MCF 10A (cell line): Measurements from ENCODE around the gene ATF7. TPM values are rescaled to one million over a fixed set of nuclear protein-coding genes. Genes with fewer than 3 reads are reported as not detected.
A peak's percentile ranks its signal among the peaks of the same experiment; 100 is the strongest.

Experiments used
- Bru-seq: library from RNA; stranded (reverse); fragments of 400-500 nt; gene quantifications from one replicate; lab custom pipeline; 2021; lab: Mats Ljungman, UMichigan
- BruChase-seq, 2 experiments: library from RNA; stranded (reverse); fragments of 400-500 nt; gene quantifications; one replicate each; lab custom pipeline; 2021; lab: Mats Ljungman, UMichigan
- BruUV-seq: library from RNA; stranded (reverse); fragments of 400-500 nt; replicated peaks from 2 replicates; lab custom pipeline; 2021; lab: Mats Ljungman, UMichigan
- CTCF ChIA-PET: fragments of 300-600 bp; sonication (Branson Sonifier 250); formaldehyde crosslinking; extraction: SDS; loops from one replicate; lab custom pipeline; 2021; ENCODE audit warnings: antibody characterized with exemption, inconsistent platforms; lab: Yijun Ruan, JAX
- POLR2A ChIA-PET: fragments of 300-600, 350-650 bp; sonication (Branson Sonifier 250); formaldehyde crosslinking; extraction: SDS; loops from one replicate; lab custom pipeline; 2020; ENCODE audit warnings: antibody characterized with exemption, inconsistent platforms; lab: Yijun Ruan, JAX
- DNase-seq: peaks from one replicate; pipeline ENCODE4 v3.0.0-alpha.2; 2018; ENCODE audit not compliant: unreplicated experiment
- H3K27ac Mint-ChIP-seq: one replicate; pipeline ENCODE4 v1.8.0; 2022; ENCODE audit warnings: mild to moderate bottlenecking, low read depth, mixed read lengths; ENCODE audit not compliant: unreplicated experiment
- H3K27me3 Mint-ChIP-seq: one replicate; pipeline ENCODE4 v1.8.0; 2022; ENCODE audit warnings: mixed read lengths; ENCODE audit not compliant: insufficient read depth, unreplicated experiment
- H3K36me3 Mint-ChIP-seq: one replicate; pipeline ENCODE4 v1.8.0; 2022; ENCODE audit warnings: mild to moderate bottlenecking, moderate library complexity, mixed read lengths; ENCODE audit not compliant: insufficient read depth, unreplicated experiment
- H3K4me1 Mint-ChIP-seq: one replicate; pipeline ENCODE4 v1.8.0; 2022; ENCODE audit warnings: mixed read lengths; ENCODE audit not compliant: insufficient read depth, unreplicated experiment
- H3K4me3 Mint-ChIP-seq: one replicate; pipeline ENCODE4 v1.8.0; 2022; ENCODE audit warnings: mild to moderate bottlenecking, moderate library complexity, mixed read lengths; ENCODE audit not compliant: unreplicated experiment
- H3K9me3 Mint-ChIP-seq: one replicate; pipeline ENCODE4 v1.8.0; 2022; ENCODE audit warnings: mixed read lengths; ENCODE audit not compliant: unreplicated experiment
- CTCF ChIP-seq: fragments of 200-600 bp; IDR thresholded peaks from one replicate; pipeline ENCODE4 v1.8.0; 2022; ENCODE audit warnings: antibody characterized with exemption, mild to moderate bottlenecking; ENCODE audit not compliant: unreplicated experiment
- intact Hi-C: fragments of 100-400 bp; cut with micrococcal nuclease; formaldehyde crosslinking; loops from 2 replicates; pipeline ENCODE4 v1.14.1; 2022
- long read RNA-seq: library from polyadenylated mRNA; stranded (forward); transcript quantifications from one replicate; pipeline ENCODE4 v2.0.0, GENCODE V29; 2022
- total RNA-seq: library from RNA; stranded (reverse); gene quantifications from 2 replicates; pipeline ENCODE4 v1.2.3, GENCODE V29; 2022

ATF7 gene
- total RNA-seq (39.6 and 40.8 TPM in 2 replicates), Bru-seq, nascent RNA (percentile 82 among the genes with signal in this experiment), BruChase-seq, experiment 1, labeled RNA remaining after a 6-hour chase (percentile 99 among the genes with signal in this experiment), BruChase-seq, experiment 2, labeled RNA remaining after a 2-hour chase (percentile 97 among the genes with signal in this experiment)
- long read RNA-seq, full-length matches to known transcripts: 10 of 33 reads
- long read RNA-seq, partial matches to known transcripts: 1 of 33 reads
- long read RNA-seq, other reads (novel, unspliced or antisense): 22 of 33 reads

GRCh38 chr12:53625946-53626701, at the start of gene ATF7:
Gene ATF7 (minus strand): TSS chr12:53626382. CDS start chr12:53601000, 25,382 bp downstream.
- TSS peak; percentile 27 for BruUV-seq

GRCh38 chr12:53674977-53675700, 49.0 kb upstream of the ATF7 start:
- intact Hi-C loops: loop anchor here (10.0 kb wide), 1 partner anchor 350 kb away; the partner anchor contains the start of gene AAAS
- ChIA-PET POLR2A (interaction anchor here (0.5 to 4.1 kb wide), 33 partner anchors 8 to 717 kb away, joined by 3 to 88 read pairs (median 4); partner anchors contain the start of genes AAAS, ATF7, CALCOCO1 and MAP3K12), CTCF (interaction anchor here (0.6 to 3.2 kb wide), 24 partner anchors 8 to 364 kb away, joined by 3 to 37 read pairs (median 4); no protein-coding TSS in a partner anchor)
- Mint-ChIP-seq H3K9me3 (no peaks in the 10 kb centered on the region), H3K4me3 (peak overlapping the region; percentile 83), H3K4me1 (peaks cover 10% of the 10 kb centered on the region), H3K27me3 (peaks cover 12% of the 10 kb centered on the region), H3K36me3 (peaks cover 56% of the 10 kb centered on the region), H3K27ac (peak overlapping the region; percentile 80)
- peak; percentile 26 for DNase-seq
- no peak for TF ChIP-seq CTCF
- BruUV-seq: TSS peak; percentile 73

More at GRCh38 chr12:53625946-53626701, at the start of gene ATF7:
- intact Hi-C loops: loop anchor here (1.0 to 2.0 kb wide), 2 partner anchors 51 to 83 kb away; partner anchors contain the start of gene ATP5MC2
- no peaks in the 10 kb centered on the region for H3K36me3 Mint-ChIP-seq
- H3K27ac Mint-ChIP-seq: peak within 1 kb of the TSS; percentile 89
- no peak for TF ChIP-seq CTCF
- CTCF ChIA-PET: interaction anchor here (0.6 to 2.1 kb wide), 7 partner anchors 13 to 571 kb away, joined by 3 to 11 read pairs (median 4); partner anchors contain the start of gene ATP5MC2
- H3K9me3 Mint-ChIP-seq: no peaks in the 10 kb centered on the region
- H3K27me3 Mint-ChIP-seq: no peaks in the 10 kb centered on the region
- POLR2A ChIA-PET: interaction anchor here (0.5 to 7.3 kb wide), 19 partner anchors 12 to 831 kb away, joined by 3 to 132 read pairs (median 4); partner anchors contain the start of genes ATP5MC2 and TARBP2
- peak; percentile 98 for DNase-seq
- H3K4me1 Mint-ChIP-seq: peaks cover 18% of the 10 kb centered on the region
- H3K4me3 Mint-ChIP-seq: peak within 1 kb of the TSS; percentile 96

- no peaks in the 10 kb centered on the region for H3K27me3 Mint-ChIP-seq
- no peaks in the 10 kb centered on the region for H3K9me3 Mint-ChIP-seq
- no peak overlapping the region for H3K27ac Mint-ChIP-seq
- peaks cover 94% of the 10 kb centered on the region for H3K36me3 Mint-ChIP-seq
- TF ChIP-seq CTCF: no peak
- ChIA-PET CTCF (interaction anchor here (0.6 to 0.8 kb wide), 2 partner anchors 71 to 72 kb away, joined by 3 read pairs; no protein-coding TSS in a partner anchor), POLR2A (interaction anchor here (0.6 to 1.3 kb wide), 5 partner anchors 7 to 170 kb away, joined by 3 to 4 read pairs (median 3); no protein-coding TSS in a partner anchor)
- BruUV-seq: no TSS peak
- H3K4me1 Mint-ChIP-seq: peaks cover 6% of the 10 kb centered on the region
- no peak overlapping the region for H3K4me3 Mint-ChIP-seq
- no peak for DNase-seq
- intact Hi-C loops: loop anchor here (10.0 kb wide), 1 partner anchor 346 kb away; the partner anchor contains the start of gene AAAS
Measured at GRCh38 chr12:53670971-53671370, 44.8 kb upstream of the ATF7 start.
